ENCODE data around the gene USP9Y. TPM values are rescaled to one million over a fixed set of nuclear protein-coding genes. Genes with fewer than 3 reads are reported as not detected.

Gene USP9Y
- total and polyA plus RNA-seq, 2 donors from 2014 or later = 13.7 TPM; not detected in 1

DNA sequence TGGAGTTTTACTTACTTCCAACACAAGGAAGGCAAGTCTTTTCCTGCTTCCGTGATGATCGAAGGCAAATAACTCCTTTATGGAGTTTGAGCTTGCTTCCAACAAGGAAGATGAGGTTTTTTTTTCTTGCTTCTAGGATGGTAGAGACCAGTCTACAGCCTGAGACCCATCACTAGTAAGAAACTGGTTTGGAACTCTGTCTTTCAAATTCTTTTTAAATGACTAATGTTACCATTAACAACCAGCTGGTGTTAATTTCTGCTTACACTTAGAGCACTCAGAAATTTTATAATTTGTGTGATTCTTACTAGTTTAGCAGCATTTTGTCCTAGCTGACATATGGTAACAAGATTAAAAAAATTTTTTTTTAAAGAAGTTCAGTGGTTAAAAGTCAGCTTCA lies 19.5 kb upstream of the USP9Y start:
- Histone ChIP-seq H3K4me1 (ENCODE audit: control insufficient read depth in 2 of 3, insufficient read depth in 2 of 3, low read depth in 1 of 3, low read length in 3 of 3) (no peaks in the 10 kb centered on the region), H3K4me3 (ENCODE audit: low read length in 3 of 3) (no peak overlapping the region), H3K27me3 (ENCODE audit: control insufficient read depth, insufficient read depth, low read length) (no peaks in the 10 kb centered on the region), H3K9me3 (ENCODE audit: control insufficient read depth in 2 of 3, insufficient read depth in 1 of 3, low read length in 3 of 3) (no peaks in the 10 kb centered on the region), H3K36me3 (ENCODE audit: control insufficient read depth in 2 of 3, insufficient read depth in 3 of 3, low read length in 3 of 3) (no peaks in the 10 kb centered on the region), H3K9ac (ENCODE audit: low read length in 3 of 3) (no peak overlapping the region), H3K27ac (ENCODE audit: low read depth in 2 of 2, low read length in 2 of 2) (no peak overlapping the region)
- DNase-seq = no peak
- TF ChIP-seq CTCF (IDR thresholded peaks at IDR 0.05; ENCODE audit: borderline replicate concordance, extremely low read depth, insufficient read depth) = no peak
- intact Hi-C loops (cut with DNase I) = no loop called here
- no peak for FAIRE-seq

GRCh38 chrY:12688337-12688736 lies 12.7 kb upstream of the USP9Y start:
- intact Hi-C loops (cut with DNase I) = no loop called here
- TF ChIP-seq CTCF (IDR thresholded peaks at IDR 0.05; ENCODE audit: borderline replicate concordance, extremely low read depth, insufficient read depth) = no peak

GRCh38 chrY:12700087-12700486 lies 944 bp upstream of the USP9Y start:
- no peaks in the 10 kb centered on the region for H3K4me1 ChIP-seq (ENCODE audit: control insufficient read depth in 2 of 3, insufficient read depth in 2 of 3, low read depth in 1 of 3, low read length in 3 of 3)
- intact Hi-C loops (cut with DNase I) = no loop called here
- H3K9ac ChIP-seq (ENCODE audit: low read length in 3 of 3) = no peak overlapping the region
- no peak overlapping the region for H3K4me3 ChIP-seq (ENCODE audit: low read length in 3 of 3)
- no peak for DNase-seq
- peaks cover 0 to 12% (median 0%) of the 10 kb centered on the region in 3 donors for H3K9me3 ChIP-seq (ENCODE audit: control insufficient read depth in 2 of 3, insufficient read depth in 1 of 3, low read length in 3 of 3)
- no peaks in the 10 kb centered on the region for H3K27me3 ChIP-seq (ENCODE audit: control insufficient read depth, insufficient read depth, low read length)
- no peak overlapping the region for H3K27ac ChIP-seq (ENCODE audit: low read depth in 2 of 2, low read length in 2 of 2)
- no peak for TF ChIP-seq CTCF (IDR thresholded peaks at IDR 0.05; ENCODE audit: borderline replicate concordance, extremely low read depth, insufficient read depth)
- FAIRE-seq = no peak
- peaks cover 0 to 8% (median 5%) of the 10 kb centered on the region in 3 donors for H3K36me3 ChIP-seq (ENCODE audit: control insufficient read depth in 2 of 3, insufficient read depth in 3 of 3, low read length in 3 of 3)

More at GRCh38 chrY:12688337-12688736, 12.7 kb upstream of the USP9Y start:
- H3K27me3 ChIP-seq (ENCODE audit: control insufficient read depth, insufficient read depth, low read length) = no peaks in the 10 kb centered on the region
- peaks cover 0 to 12% (median 0%) of the 10 kb centered on the region in 3 donors for H3K36me3 ChIP-seq (ENCODE audit: control insufficient read depth in 2 of 3, insufficient read depth in 3 of 3, low read length in 3 of 3)
- H3K4me3 ChIP-seq (ENCODE audit: low read length in 3 of 3) = no peak overlapping the region
- H3K4me1 ChIP-seq (ENCODE audit: control insufficient read depth in 2 of 3, insufficient read depth in 2 of 3, low read depth in 1 of 3, low read length in 3 of 3) = no peaks in the 10 kb centered on the region
- no peak for DNase-seq
- H3K9me3 ChIP-seq (ENCODE audit: control insufficient read depth in 2 of 3, insufficient read depth in 1 of 3, low read length in 3 of 3) = peaks cover 0 to 5% (median 0%) of the 10 kb centered on the region in 3 donors
- FAIRE-seq = no peak
- no peak overlapping the region for H3K27ac ChIP-seq (ENCODE audit: low read depth in 2 of 2, low read length in 2 of 2)
- no peak overlapping the region for H3K9ac ChIP-seq (ENCODE audit: low read length in 3 of 3)

GRCh38 chrY:12702174-12702573 lies 1.1 kb downstream of the USP9Y start:
- no peak for FAIRE-seq
- no peak for TF ChIP-seq CTCF (IDR thresholded peaks at IDR 0.05; ENCODE audit: borderline replicate concordance, extremely low read depth, insufficient read depth)

More at GRCh38 chrY:12702174-12702573, 1.1 kb downstream of the USP9Y start:
- H3K36me3 ChIP-seq (ENCODE audit: control insufficient read depth in 2 of 3, insufficient read depth in 3 of 3, low read length in 3 of 3) = peaks cover 0 to 8% (median 5%) of the 10 kb centered on the region in 3 donors
- no peak overlapping the region for H3K27ac ChIP-seq (ENCODE audit: low read depth in 2 of 2, low read length in 2 of 2)
- no peak overlapping the region for H3K9ac ChIP-seq (ENCODE audit: low read length in 3 of 3)
- H3K4me3 ChIP-seq (ENCODE audit: low read length in 3 of 3) = no peak overlapping the region
- H3K27me3 ChIP-seq (ENCODE audit: control insufficient read depth, insufficient read depth, low read length) = no peaks in the 10 kb centered on the region
- peaks cover 0 to 12% (median 0%) of the 10 kb centered on the region in 3 donors for H3K9me3 ChIP-seq (ENCODE audit: control insufficient read depth in 2 of 3, insufficient read depth in 1 of 3, low read length in 3 of 3)
- DNase-seq = no peak
- no peaks in the 10 kb centered on the region for H3K4me1 ChIP-seq (ENCODE audit: control insufficient read depth in 2 of 3, insufficient read depth in 2 of 3, low read depth in 1 of 3, low read length in 3 of 3)
- intact Hi-C loops (cut with DNase I) = no loop called here
